Breast epithelium (tissue), 3 donors: Measurements from ENCODE around the gene RAB5B.

Experiments
- POLR2A ChIP-seq: fragments of 450-650 bp; IDR thresholded peaks from one replicate; pipeline ENCODE4 v1.6.1; 2016; ENCODE audit warnings: antibody characterized with exemption, mild to moderate bottlenecking, moderate library complexity
- POLR2AphosphoS5 ChIP-seq, 3 donors: sonication (generic); formaldehyde crosslinking; IDR thresholded peaks; one replicate each; pipeline ENCODE4 v1.6.1; 2017; ENCODE audit warnings: antibody characterized with exemption in 3 of 3
- TF ChIP-seq, protein P1 (sequence below), 3 donors: fragments of 450-650 bp; IDR thresholded peaks; one replicate each; pipeline ENCODE4 v1.5.1; 2016 to 2017; ENCODE audit warnings: antibody characterized with exemption in 3 of 3, mild to moderate bottlenecking in 3 of 3, moderate library complexity in 3 of 3

DNA sequence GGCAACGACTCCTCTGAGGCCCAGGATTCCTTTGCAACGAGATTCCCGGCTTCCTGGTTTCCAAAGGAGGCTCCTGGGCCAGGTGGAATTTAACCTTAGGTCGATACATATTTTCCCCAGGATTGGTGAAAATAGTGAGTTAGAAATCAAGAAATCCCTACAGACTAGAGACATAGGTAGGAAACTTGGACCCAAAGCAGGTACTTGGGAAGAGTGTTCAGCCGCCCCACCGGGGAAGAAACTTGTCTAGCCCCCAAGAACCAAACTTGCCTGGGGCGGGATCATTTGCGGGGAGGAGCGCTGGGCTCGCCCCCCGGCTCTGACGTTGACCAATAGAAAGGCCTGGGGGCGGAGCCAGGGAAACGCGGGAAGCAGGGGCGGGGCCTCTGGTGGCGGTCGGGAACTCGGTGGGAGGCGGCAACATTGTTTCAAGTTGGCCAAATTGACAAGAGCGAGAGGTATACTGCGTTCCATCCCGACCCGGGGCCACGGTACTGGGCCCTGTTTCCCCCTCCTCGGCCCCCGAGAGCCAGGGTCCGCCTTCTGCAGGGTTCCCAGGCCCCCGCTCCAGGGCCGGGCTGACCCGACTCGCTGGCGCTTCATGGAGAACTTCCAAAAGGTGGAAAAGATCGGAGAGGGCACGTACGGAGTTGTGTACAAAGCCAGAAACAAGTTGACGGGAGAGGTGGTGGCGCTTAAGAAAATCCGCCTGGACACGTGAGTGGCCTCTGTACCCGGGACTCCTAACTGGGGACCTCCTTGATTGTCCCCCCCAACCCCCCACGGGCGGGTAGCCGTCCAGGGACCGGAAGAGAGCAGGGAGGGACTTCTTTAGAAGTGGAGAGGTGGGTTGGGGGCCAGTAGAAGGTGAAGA is 7.2 kb upstream of the RAB5B start, which contains the start of gene CDK2:
- TF ChIP-seq POLR2A, result peak; percentile 78
- TF ChIP-seq, protein P1, sequence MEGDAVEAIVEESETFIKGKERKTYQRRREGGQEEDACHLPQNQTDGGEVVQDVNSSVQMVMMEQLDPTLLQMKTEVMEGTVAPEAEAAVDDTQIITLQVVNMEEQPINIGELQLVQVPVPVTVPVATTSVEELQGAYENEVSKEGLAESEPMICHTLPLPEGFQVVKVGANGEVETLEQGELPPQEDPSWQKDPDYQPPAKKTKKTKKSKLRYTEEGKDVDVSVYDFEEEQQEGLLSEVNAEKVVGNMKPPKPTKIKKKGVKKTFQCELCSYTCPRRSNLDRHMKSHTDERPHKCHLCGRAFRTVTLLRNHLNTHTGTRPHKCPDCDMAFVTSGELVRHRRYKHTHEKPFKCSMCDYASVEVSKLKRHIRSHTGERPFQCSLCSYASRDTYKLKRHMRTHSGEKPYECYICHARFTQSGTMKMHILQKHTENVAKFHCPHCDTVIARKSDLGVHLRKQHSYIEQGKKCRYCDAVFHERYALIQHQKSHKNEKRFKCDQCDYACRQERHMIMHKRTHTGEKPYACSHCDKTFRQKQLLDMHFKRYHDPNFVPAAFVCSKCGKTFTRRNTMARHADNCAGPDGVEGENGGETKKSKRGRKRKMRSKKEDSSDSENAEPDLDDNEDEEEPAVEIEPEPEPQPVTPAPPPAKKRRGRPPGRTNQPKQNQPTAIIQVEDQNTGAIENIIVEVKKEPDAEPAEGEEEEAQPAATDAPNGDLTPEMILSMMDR (IDR thresholded peaks at IDR 0.05), result no peak
- peak; percentile 50 to 89 (median 61) for TF ChIP-seq POLR2AphosphoS5 (IDR thresholded peaks at IDR 0.05)
